HG03135 (cell line): Measurements from ENCODE around the gene EHMT2.
A peak's percentile ranks its signal among the peaks of the same experiment; 100 is the strongest.
"Not testable (repeated sequence)": the region's sequence is repeated elsewhere in the genome, so short reads cannot be mapped to it uniquely, and the experiment has no call there.

ENCODE experiments used
- ATAC-seq: cut with Tn5 transposase; IDR thresholded peaks from one replicate; pipeline ENCODE4 v1.9.1; 2021; ENCODE audit warnings: mild to moderate bottlenecking, moderate library complexity; ENCODE audit not compliant: unreplicated experiment

EHMT2 gene

DNA sequence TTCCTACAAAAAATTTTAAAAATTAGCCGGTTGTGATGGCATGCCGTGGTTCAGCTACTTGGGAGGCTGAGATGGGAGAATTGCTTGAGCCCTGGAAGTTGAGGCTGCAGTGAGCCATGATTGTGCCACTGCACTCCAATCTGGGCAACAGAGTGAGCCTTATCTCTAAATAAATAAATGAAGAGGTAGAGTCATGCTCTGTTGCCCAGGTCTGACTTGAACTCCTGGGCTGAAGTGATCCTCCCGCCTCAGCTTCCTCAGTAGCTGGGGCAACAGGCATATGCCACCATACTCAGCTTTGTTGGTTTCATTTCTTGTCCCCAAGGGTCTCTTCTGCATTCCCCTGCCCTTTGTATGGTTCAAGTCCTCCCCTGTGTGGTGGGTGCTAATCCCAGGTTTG is 53.0 kb downstream of the EHMT2 start:
- ATAC-seq: no peak

- no peak for ATAC-seq
These were observed 55.4 kb downstream of the EHMT2 start for GRCh38 chr6:31842053-31842452.

GRCh38 chr6:31839779-31840126 is 57.7 kb downstream of the EHMT2 start:
- ATAC-seq: not testable (repeated sequence)

GRCh38 chr6:31838968-31839367 is 58.5 kb downstream of the EHMT2 start:
- ATAC-seq: no peak

DNA sequence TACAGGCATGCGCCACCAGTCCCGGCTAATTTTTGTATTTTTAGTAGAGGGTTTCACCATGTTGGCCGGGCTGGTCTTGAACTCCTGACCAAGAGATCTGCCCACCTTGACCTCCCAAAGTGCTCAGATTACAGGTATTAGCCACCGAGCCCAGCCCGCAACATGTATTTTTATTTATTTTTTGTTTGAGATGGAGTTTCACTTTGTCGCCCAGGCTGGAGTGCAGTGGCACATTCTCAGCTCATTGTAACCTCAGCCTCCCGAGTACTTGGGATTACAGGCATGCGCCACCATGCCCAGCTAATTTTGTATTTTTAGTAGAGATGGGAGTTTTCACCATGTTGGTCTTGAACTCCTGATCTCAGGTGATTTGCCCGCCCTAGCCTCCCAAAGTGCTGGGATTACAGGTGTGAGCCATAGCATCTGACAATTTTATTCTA is 59.4 kb downstream of the EHMT2 start:
- ATAC-seq: not testable (repeated sequence)

- no peak for ATAC-seq
These were observed 60.0 kb downstream of the EHMT2 start for GRCh38 chr6:31837369-31838113.

DNA sequence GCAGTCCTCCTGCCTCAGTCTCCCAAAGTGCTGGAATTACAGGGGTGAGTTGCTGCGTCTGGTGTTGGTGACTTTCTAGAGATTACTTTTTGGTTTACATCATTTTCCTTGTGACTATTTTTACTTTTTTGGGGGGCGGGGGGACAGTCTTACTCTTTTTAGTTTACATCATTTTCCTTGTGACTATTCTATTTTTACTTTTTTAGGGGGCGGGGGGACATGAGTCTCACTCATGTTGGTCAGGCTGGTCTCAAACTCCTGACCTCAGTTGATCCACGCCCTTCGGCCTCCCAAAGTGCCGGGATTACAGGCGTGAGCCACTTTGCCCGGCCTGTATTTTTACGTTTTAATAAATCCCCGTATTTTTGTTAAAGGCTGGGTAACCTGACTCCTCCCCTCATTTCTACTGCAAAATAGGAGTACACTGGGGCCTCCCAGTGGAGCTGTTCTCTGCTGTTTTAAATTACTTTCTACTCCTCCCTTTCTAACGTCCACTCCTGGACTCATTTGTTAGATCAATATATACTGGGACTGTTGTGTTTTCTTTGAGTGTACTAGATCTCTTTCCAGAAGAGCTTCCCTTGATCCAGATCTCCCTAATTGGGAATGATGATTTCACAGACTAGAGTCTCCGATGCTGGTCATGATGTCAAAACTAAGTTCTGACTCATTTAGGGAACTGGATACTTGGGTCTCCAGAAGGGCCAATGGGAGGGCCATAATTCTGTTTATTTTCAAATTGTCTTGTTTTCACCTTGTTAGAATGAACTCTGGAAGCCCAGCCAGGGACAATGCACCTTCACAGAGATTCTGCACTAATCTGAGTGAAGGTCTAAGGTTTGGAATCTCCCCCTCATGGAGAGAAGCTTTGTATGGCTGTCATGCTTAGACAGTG is 60.8 kb downstream of the EHMT2 start:
- no peak for ATAC-seq

DNA sequence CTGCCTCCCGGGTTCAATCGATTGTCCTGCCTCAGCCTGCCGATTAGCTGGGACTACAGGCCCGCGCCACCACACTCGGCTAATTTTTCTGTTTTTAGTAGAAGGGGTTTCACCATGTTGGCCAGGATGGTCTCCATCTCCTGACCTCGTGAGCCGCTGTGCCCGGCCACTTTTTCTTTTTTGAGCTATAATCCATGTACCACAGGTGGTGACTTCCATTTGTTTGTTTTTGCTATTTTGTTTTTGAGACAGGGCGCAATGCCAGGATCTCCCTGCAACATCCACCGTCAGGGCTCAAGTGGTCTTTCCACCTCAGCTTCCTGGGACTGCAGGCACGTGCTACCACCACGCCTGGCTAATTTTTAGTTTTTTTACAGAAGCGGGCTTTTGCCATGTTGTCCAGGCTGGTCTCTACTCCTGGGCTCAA is 61.4 kb downstream of the EHMT2 start:
- no peak for ATAC-seq

GRCh38 chr6:31834367-31835250 is 62.9 kb downstream of the EHMT2 start:
- ATAC-seq: peak; percentile 35

DNA sequence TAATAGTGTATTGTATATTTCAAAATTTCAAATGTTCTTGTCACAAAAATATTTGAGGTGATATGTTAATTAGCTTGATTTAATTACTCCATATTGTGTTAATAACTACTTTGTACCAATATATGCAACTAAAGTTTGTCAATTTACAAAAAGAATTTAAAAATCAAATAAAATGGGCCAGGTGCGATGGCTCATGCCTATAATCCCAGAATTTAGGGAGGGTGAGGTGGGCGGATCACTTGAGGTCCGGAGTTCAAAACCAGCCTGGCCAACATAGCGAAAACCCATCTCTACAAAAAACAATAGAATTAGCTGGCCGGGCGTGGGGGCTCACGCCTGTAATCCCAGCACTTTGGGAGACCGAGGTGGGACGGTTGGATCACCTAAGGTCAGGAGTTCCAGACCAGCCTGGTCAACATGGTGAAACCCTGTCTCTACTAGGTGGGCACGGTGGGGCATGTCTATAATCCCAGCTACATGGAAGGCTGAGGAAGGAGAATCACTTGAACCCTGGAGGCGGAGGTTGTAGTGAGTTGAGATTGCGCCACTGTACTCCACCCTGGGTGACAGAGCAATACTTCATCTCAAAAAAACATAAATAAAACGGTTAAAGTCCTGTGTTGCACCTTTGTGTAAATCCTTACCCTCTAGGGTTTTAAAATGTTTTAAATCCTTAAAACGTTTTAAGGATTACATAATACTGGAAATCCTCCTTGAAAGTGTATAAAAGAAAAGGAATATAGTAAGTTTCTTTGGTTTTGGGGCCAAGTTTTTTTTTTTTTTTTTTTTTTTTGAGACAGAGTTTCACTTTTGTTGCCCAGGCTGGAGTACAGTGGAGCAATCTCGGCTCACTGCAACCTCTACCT is 65.9 kb downstream of the EHMT2 start:
- ATAC-seq: no peak

DNA sequence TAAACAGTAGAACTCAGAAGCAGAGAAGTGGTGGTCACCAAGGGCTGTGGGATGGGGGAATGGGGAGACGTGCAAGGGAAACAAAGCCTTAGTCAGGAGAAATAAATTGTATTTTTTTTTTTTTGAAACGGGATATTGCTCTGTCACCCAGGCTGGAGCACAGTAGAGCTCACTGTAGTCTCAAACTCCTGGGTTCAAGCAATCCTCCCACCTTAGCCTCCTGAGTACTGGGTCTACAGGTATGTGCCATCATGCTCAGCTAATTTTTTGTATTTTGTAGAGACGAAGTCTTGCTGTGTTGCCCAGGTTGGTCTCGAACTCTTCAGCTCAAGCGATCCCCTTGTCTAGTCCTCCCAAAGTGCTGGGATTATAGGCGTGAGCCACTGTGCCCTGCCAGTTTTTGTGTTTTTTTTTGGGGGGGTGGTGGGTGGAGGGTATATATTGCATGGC is 66.6 kb downstream of the EHMT2 start:
- no peak for ATAC-seq
